Transverse colon (tissue), 3 donors: Measurements from ENCODE around the gene TNFRSF17.

Experiments used
- EP300 ChIP-seq: sonication (generic); formaldehyde crosslinking; IDR thresholded peaks from one replicate; pipeline ENCODE4 v1.6.1; 2017; ENCODE audit warnings: antibody characterized with exemption, low read depth
- POLR2A ChIP-seq: fragments of 450-650 bp; IDR thresholded peaks from one replicate; pipeline ENCODE4 v1.6.1; 2016; ENCODE audit warnings: antibody characterized with exemption, mild to moderate bottlenecking, moderate library complexity
- TF ChIP-seq, protein P1 (sequence below), 5 experiments: fragments of 200-600 bp in 3 of 5; fragments of 450-650 bp in 2 of 5; sonication (generic) in 3 of 5; IDR thresholded peaks; 1 replicate in 2 of 5; 2 replicates in 3 of 5; pipeline ENCODE4 v1.5.1; 2016 to 2017; ENCODE audit warnings: antibody characterized with exemption in 5 of 5, inconsistent platforms in 3 of 5, mild to moderate bottlenecking in 2 of 5, moderate library complexity in 1 of 5

DNA sequence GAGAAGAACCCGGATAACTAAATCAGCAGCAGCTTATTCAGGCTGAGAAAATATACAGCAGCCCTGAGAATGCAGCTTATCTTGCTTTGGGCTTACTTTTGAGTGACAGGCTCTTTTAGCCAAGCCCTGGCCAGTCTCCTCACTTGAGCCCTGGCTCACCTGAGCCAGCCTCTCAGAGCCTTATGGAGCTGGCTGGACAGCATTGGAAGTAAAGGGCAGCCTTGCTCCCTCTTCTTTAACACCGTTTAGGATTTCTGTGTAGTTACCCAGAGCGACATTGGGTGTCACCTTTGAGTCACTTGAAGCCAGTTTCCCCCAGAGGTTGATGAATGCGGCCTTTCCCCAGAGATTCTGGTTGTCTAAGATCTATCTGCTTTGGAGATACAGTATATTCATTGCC is 15.5 kb upstream of the TNFRSF17 start:
- TF ChIP-seq, protein P1, sequence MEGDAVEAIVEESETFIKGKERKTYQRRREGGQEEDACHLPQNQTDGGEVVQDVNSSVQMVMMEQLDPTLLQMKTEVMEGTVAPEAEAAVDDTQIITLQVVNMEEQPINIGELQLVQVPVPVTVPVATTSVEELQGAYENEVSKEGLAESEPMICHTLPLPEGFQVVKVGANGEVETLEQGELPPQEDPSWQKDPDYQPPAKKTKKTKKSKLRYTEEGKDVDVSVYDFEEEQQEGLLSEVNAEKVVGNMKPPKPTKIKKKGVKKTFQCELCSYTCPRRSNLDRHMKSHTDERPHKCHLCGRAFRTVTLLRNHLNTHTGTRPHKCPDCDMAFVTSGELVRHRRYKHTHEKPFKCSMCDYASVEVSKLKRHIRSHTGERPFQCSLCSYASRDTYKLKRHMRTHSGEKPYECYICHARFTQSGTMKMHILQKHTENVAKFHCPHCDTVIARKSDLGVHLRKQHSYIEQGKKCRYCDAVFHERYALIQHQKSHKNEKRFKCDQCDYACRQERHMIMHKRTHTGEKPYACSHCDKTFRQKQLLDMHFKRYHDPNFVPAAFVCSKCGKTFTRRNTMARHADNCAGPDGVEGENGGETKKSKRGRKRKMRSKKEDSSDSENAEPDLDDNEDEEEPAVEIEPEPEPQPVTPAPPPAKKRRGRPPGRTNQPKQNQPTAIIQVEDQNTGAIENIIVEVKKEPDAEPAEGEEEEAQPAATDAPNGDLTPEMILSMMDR (IDR thresholded peaks at IDR 0.05), result peak in 4 of 5 experiments; percentile 12 to 24 (median 17)
- no peak for TF ChIP-seq EP300
- TF ChIP-seq POLR2A, result no peak
